Breast epithelium (tissue), 3 donors: Measurements from ENCODE around the gene PPP4R1.

Experiments
- CTCF ChIP-seq, 3 donors: fragments of 450-650 bp; IDR thresholded peaks; one replicate each; pipeline ENCODE4 v1.5.1; 2016 to 2017; ENCODE audit warnings: antibody characterized with exemption in 3 of 3, mild to moderate bottlenecking in 3 of 3, moderate library complexity in 3 of 3
- POLR2A ChIP-seq: fragments of 450-650 bp; IDR thresholded peaks from one replicate; pipeline ENCODE4 v1.6.1; 2016; ENCODE audit warnings: antibody characterized with exemption, mild to moderate bottlenecking, moderate library complexity

- TF ChIP-seq CTCF (IDR thresholded peaks at IDR 0.05) (no peak), POLR2A (no peak)
Observed at GRCh38 chr18:9614401-9615279, at the start of gene PPP4R1.
